Kasumi-1 (cell line): ENCODE measurements around the gene SLC35F3.
"Not testable (repeated sequence)": the region's sequence is repeated elsewhere in the genome, so short reads cannot be mapped to it uniquely, and the experiment has no call there.

Experiments used
- DNase-seq, 2 experiments: peaks; one replicate each; lab custom pipeline; 2025; lab: John Stamatoyannopoulos, UW

Gene SLC35F3

GRCh38 chr1:234289538-234290305, 385.2 kb downstream of the SLC35F3 start:
- no peak for DNase-seq

GRCh38 chr1:234292011-234292410, 387.5 kb downstream of the SLC35F3 start:
- no peak for DNase-seq

- no peak for DNase-seq
Observed at GRCh38 chr1:234292548-234292947, 388.1 kb downstream of the SLC35F3 start.

GRCh38 chr1:234294109-234294817, 389.8 kb downstream of the SLC35F3 start:
- DNase-seq, result no peak

- DNase-seq, result no peak
Observed at GRCh38 chr1:234295068-234295467, 390.6 kb downstream of the SLC35F3 start.

- DNase-seq, result no peak
Observed at GRCh38 chr1:234295626-234296025, 391.1 kb downstream of the SLC35F3 start.

GRCh38 chr1:234296496-234296895, 392.0 kb downstream of the SLC35F3 start:
- no peak for DNase-seq

GRCh38 chr1:234297668-234298067, 393.2 kb downstream of the SLC35F3 start:
- DNase-seq, result no peak

- no peak for DNase-seq
Observed at GRCh38 chr1:234300096-234300495, 395.6 kb downstream of the SLC35F3 start.

GRCh38 chr1:234301663-234302062, 397.2 kb downstream of the SLC35F3 start:
- DNase-seq, result not testable (repeated sequence)

- DNase-seq, result peak; percentile 55 to 77
Observed at GRCh38 chr1:234302354-234302962, 398.0 kb downstream of the SLC35F3 start.

GRCh38 chr1:234303231-234303630, 398.8 kb downstream of the SLC35F3 start:
- DNase-seq, result peak in 1 of 2 experiments; percentile 11

GRCh38 chr1:234307726-234308125, 403.2 kb downstream of the SLC35F3 start:
- peak in 1 of 2 experiments; percentile 3 for DNase-seq

GRCh38 chr1:234309243-234309597, 404.7 kb downstream of the SLC35F3 start:
- DNase-seq, result no peak

GRCh38 chr1:234309598-234310459, 405.4 kb downstream of the SLC35F3 start:
- DNase-seq, result peak; percentile 62 to 64

GRCh38 chr1:234310460-234310817, 406.0 kb downstream of the SLC35F3 start:
- DNase-seq, result no peak

GRCh38 chr1:234311414-234311813, 406.9 kb downstream of the SLC35F3 start:
- no peak for DNase-seq

- DNase-seq, result no peak
Observed at GRCh38 chr1:234313171-234313570, 408.7 kb downstream of the SLC35F3 start.

GRCh38 chr1:234315091-234315541, 410.6 kb downstream of the SLC35F3 start:
- DNase-seq, result peak; percentile 7 to 20

GRCh38 chr1:234315588-234315987, 411.1 kb downstream of the SLC35F3 start:
- no peak for DNase-seq

- no peak for DNase-seq
Observed at GRCh38 chr1:234316486-234316885, 412.0 kb downstream of the SLC35F3 start.

GRCh38 chr1:234316937-234317336, 412.5 kb downstream of the SLC35F3 start:
- no peak for DNase-seq
